Esophagus squamous epithelium (tissue), 5 donors: Measurements from ENCODE around the gene TMC4. TPM values are rescaled to one million over a fixed set of nuclear protein-coding genes. Genes with fewer than 3 reads are reported as not detected.
"Not testable (repeated sequence)": the region's sequence is repeated elsewhere in the genome, so short reads cannot be mapped to it uniquely, and the experiment has no call there.

Source experiments
- DNase-seq: peaks from one replicate; lab custom pipeline; 2025; lab: John Stamatoyannopoulos, UW
- H3K27ac ChIP-seq, 4 donors: fragments of 200-600 bp; sonication (generic); one replicate each; pipeline ENCODE4 v1.5.1; 2016 to 2019; ENCODE audit warnings: mild to moderate bottlenecking in 1 of 4
- H3K27me3 ChIP-seq, 4 donors: fragments of 200-600 bp; sonication (generic); 1 replicate in 3 of 4; 2 replicates in 1 of 4; pipeline versions ENCODE4 v1.5.1 to v1.6.0; 2017 to 2021; ENCODE audit warnings: antibody characterized with exemption in 1 of 4
- H3K36me3 ChIP-seq, 3 donors: fragments of 200-600 bp; sonication (generic); one replicate each; pipeline ENCODE4 v1.5.1; 2016 to 2019
- H3K4me1 ChIP-seq, 3 donors: fragments of 200-600 bp; sonication (generic); one replicate each; pipeline ENCODE4 v1.5.1; 2017 to 2019
- H3K4me3 ChIP-seq, 4 donors: fragments of 200-600 bp; sonication (generic); 1 replicate in 3 of 4; 2 replicates in 1 of 4; pipeline ENCODE4 v1.5.1; 2016 to 2019; ENCODE audit warnings: mild to moderate bottlenecking in 2 of 4, moderate library complexity in 1 of 4
- H3K9me3 ChIP-seq, 3 donors: fragments of 200-600 bp; sonication (generic); one replicate each; pipeline ENCODE4 v1.5.1; 2016 to 2019
- POLR2A ChIP-seq, 4 donors: fragments of 450-650 bp; IDR thresholded peaks; one replicate each; pipeline ENCODE4 v1.6.1; 2017; ENCODE audit warnings: antibody characterized with exemption in 4 of 4, mild to moderate bottlenecking in 4 of 4, moderate library complexity in 3 of 4
- WGBS, 2 donors: methylation state at CpG; one replicate each; pipeline ENCODE4 v1.1.5; 2018; 5-methylcytosine and 5-hydroxymethylcytosine counted together
- intact Hi-C: fragments of 100-400 bp; cut with DNase I; formaldehyde crosslinking; loops from one replicate; pipeline ENCODE4 v1.15.0; 2022
- total RNA-seq, 4 donors: library from RNA; depleted of rRNA; stranded (reverse); fragments of >200 nt; gene quantifications; one replicate each; pipeline ENCODE4 v1.1.0, GENCODE V29; 2016
- TF ChIP-seq, protein P1 (sequence below), 6 experiments: fragments of 450-650 bp in 4 of 6; fragments of 200-600 bp in 2 of 6; sonication (generic) in 2 of 6; IDR thresholded peaks; one replicate each; pipeline ENCODE4 v1.5.1; 2016 to 2019; ENCODE audit warnings: antibody characterized with exemption in 6 of 6, mild to moderate bottlenecking in 4 of 6, moderate library complexity in 4 of 6
- donor health status: DM: yes; HTN: yes; CAD: no.

Gene TMC4
- total RNA-seq, 4 donors from 2014 or later: 4.0 to 45.6 (median 17.5) TPM

GRCh38 chr19:54208784-54209057, 35.8 kb upstream of the TMC4 start:
- DNase-seq: no peak
- Histone ChIP-seq H3K4me3 (peak overlapping the region in 1 of 4 donors; percentile 21), H3K9me3 (no peaks in the 10 kb centered on the region), H3K27me3 (no peaks in the 10 kb centered on the region), H3K36me3 (peaks cover 23 to 53% (median 31%) of the 10 kb centered on the region in 3 donors), H3K4me1 (peaks cover 27 to 71% (median 52%) of the 10 kb centered on the region in 3 donors), H3K27ac (peak overlapping the region; percentile 26 to 92 (median 60))
- no peak for TF ChIP-seq POLR2A (IDR thresholded peaks at IDR 0.05)
- TF ChIP-seq, protein P1, sequence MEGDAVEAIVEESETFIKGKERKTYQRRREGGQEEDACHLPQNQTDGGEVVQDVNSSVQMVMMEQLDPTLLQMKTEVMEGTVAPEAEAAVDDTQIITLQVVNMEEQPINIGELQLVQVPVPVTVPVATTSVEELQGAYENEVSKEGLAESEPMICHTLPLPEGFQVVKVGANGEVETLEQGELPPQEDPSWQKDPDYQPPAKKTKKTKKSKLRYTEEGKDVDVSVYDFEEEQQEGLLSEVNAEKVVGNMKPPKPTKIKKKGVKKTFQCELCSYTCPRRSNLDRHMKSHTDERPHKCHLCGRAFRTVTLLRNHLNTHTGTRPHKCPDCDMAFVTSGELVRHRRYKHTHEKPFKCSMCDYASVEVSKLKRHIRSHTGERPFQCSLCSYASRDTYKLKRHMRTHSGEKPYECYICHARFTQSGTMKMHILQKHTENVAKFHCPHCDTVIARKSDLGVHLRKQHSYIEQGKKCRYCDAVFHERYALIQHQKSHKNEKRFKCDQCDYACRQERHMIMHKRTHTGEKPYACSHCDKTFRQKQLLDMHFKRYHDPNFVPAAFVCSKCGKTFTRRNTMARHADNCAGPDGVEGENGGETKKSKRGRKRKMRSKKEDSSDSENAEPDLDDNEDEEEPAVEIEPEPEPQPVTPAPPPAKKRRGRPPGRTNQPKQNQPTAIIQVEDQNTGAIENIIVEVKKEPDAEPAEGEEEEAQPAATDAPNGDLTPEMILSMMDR (IDR thresholded peaks at IDR 0.05): no peak
- 38 to 55% methylated on average over 4 to 6 of the region's 8 CpGs for WGBS, 2 donors
- intact Hi-C loops: no loop called here

DNA sequence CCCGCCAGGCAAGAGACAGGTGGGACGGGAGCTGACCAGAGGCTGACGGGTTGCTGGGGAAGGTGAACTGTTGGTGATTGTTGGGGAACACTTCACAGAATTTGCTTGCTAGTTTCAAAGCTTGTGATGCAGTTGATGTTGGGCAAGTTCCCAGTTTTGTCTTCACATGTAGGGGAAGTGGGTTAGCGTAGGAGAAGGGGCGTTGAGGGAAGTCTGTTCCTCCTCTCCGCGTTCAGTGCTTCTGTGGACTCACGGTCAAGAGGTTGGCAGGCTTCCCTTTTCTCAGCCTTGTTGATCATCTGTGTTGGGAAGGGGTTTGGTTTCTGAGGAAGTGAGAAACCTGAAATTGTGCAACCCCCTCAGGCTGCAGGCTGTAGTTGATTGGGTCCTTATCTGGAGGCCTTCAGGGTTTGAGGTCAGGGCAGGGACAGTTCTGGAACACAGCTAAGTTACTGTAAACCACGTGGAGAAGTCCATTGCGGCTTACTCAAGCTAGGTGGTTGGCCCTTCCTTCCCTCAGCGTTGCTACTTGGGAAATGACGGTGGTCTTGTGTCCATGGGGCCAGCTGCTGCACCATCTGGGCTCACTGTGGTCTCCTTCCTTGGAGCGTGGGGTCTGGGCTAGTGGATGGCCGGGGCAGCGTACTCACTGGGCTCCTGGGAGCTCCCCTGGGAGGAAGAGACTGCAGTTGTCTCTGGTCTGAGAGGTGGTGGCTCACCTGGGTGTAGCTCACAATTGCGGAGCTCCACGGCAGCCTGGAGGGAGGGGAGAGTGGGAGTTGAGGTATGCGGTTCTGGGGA, 35.2 kb upstream of the TMC4 start:
- H3K27ac ChIP-seq: peak overlapping the region; percentile 26 to 92 (median 60)
- intact Hi-C loops: no loop called here
- peak overlapping the region in 1 of 4 donors; percentile 35 for H3K4me3 ChIP-seq
- DNase-seq: no peak
- TF ChIP-seq, protein P1 (IDR thresholded peaks at IDR 0.05): no peak
- TF ChIP-seq POLR2A (IDR thresholded peaks at IDR 0.05): peak in 2 of 4 donors; percentile 15 to 26
- 44 to 77% methylated on average over 9 to 12 of the region's 18 CpGs for WGBS, 2 donors
- peaks cover 31 to 77% (median 57%) of the 10 kb centered on the region in 3 donors for H3K4me1 ChIP-seq
- H3K9me3 ChIP-seq: no peaks in the 10 kb centered on the region
- no peaks in the 10 kb centered on the region for H3K27me3 ChIP-seq
- H3K36me3 ChIP-seq: peaks cover 29 to 58% (median 34%) of the 10 kb centered on the region in 3 donors

GRCh38 chr19:54207676-54207982, 34.7 kb upstream of the TMC4 start:
- intact Hi-C loops: no loop called here
- Histone ChIP-seq H3K4me1 (peaks cover 36 to 82% (median 63%) of the 10 kb centered on the region in 3 donors), H3K9me3 (no peaks in the 10 kb centered on the region), H3K27me3 (no peaks in the 10 kb centered on the region), H3K4me3 (peak overlapping the region in 1 of 4 donors; percentile 35), H3K27ac (peak overlapping the region in 3 of 4 donors; percentile 22 to 92 (median 76)), H3K36me3 (peaks cover 34 to 64% (median 37%) of the 10 kb centered on the region in 3 donors)
- 42 to 58% methylated on average over 5 of the region's 5 CpGs for WGBS, 2 donors
- no peak for DNase-seq
- no peak for TF ChIP-seq POLR2A (IDR thresholded peaks at IDR 0.05)
- TF ChIP-seq, protein P1 (IDR thresholded peaks at IDR 0.05): no peak

DNA sequence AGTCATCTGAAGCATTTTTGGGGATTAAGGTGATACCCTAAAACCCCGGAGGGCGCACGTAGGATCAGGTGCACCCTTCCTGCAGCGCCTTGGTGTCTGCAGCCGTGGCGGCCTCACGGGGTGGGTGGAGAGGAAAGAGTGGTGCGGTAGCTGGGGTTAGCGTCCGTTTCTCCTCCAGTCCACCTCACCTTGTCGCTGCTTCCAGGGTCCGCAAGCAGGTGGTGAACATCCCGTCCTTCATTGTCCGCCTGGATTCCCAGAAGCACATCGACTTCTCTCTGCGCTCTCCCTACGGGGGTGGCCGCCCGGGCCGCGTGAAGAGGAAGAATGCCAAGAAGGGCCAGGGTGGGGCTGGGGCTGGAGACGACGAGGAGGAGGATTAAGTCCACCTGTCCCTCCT, 34.2 kb upstream of the TMC4 start:
- H3K4me3 ChIP-seq: peak overlapping the region in 1 of 4 donors; percentile 35
- H3K9me3 ChIP-seq, intact Hi-C loops, DNase-seq, H3K27me3 ChIP-seq: not testable (repeated sequence)
- 74 to 76% methylated on average over 9 to 14 of the region's 23 CpGs for WGBS, 2 donors
- peak overlapping the region in 3 of 4 donors; percentile 22 to 92 (median 76) for H3K27ac ChIP-seq
- H3K36me3 ChIP-seq: peaks cover 34 to 68% (median 37%) of the 10 kb centered on the region in 3 donors
- H3K4me1 ChIP-seq: peaks cover 39 to 87% (median 67%) of the 10 kb centered on the region in 3 donors

DNA sequence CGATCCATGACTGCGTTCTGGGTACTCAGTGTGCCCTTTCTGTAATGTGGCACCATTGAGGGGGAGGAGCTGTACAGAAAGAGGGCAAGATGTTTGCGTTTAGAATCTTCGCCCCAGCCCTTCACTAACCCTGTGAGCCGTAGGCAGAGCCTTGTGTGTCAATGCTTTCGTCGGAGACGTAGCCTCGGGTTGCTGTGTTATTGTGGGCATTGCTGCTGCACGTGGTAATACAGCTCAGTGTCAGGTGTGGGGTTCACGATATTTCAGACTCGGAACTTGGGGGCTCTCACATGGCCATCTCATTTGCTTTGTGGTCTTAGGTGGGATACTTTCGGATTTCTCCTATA, 33.8 kb upstream of the TMC4 start:
- WGBS, 2 donors: 72 to 78% methylated on average over 11 to 12 of the region's 13 CpGs
- Histone ChIP-seq H3K4me1 (peaks cover 43 to 91% (median 71%) of the 10 kb centered on the region in 3 donors), H3K36me3 (peaks cover 34 to 72% (median 37%) of the 10 kb centered on the region in 3 donors), H3K27me3 (no peaks in the 10 kb centered on the region), H3K27ac (peak overlapping the region in 3 of 4 donors; percentile 22 to 92 (median 76)), H3K9me3 (no peaks in the 10 kb centered on the region), H3K4me3 (peak overlapping the region in 1 of 4 donors; percentile 35)
- TF ChIP-seq, protein P1 (IDR thresholded peaks at IDR 0.05): no peak
- TF ChIP-seq POLR2A (IDR thresholded peaks at IDR 0.05): no peak
- intact Hi-C loops: no loop called here
- no peak for DNase-seq
